HCT116 (cell line): Measurements from ENCODE around the gene TANGO6. TPM values are rescaled to one million over a fixed set of nuclear protein-coding genes. Genes with fewer than 3 reads are reported as not detected.

Experiments used
- ATAC-seq: fragments of 200-7000 bp; cut with Tn5 transposase; 2 replicates; pipeline ENCODE4 v1.9.1; 2020; ENCODE audit warnings: mild to moderate bottlenecking, moderate library complexity
- BruUV-seq: library from RNA; stranded (reverse); fragments of 400-500 nt; replicated peaks from 2 replicates; lab custom pipeline; 2021; lab: Mats Ljungman, UMichigan
- CTCF ChIA-PET: fragments of 300-600 bp; sonication (Branson Sonifier 250); formaldehyde crosslinking; loops from one replicate; lab custom pipeline; 2021; ENCODE audit warnings: antibody characterized with exemption; lab: Charles Lee
- POLR2A ChIA-PET: fragments of 300-600, 350-600 bp; sonication (Branson Sonifier 250); formaldehyde crosslinking; loops from one replicate; lab custom pipeline; 2021; ENCODE audit warnings: antibody characterized with exemption; lab: Charles Lee
- RAD21 ChIA-PET, 2 experiments: fragments of 300-600 bp; sonication (Branson Sonifier 250); formaldehyde crosslinking; loops; one replicate each; lab custom pipeline; 2023; ENCODE audit warnings: low total read pairs in 2 of 2; ENCODE audit not compliant: uncharacterized antibody in 2 of 2, unreplicated experiment in 2 of 2, low non-redundant PET in 1 of 2; lab: Charles Lee
- DNase-seq: peaks from one replicate; pipeline ENCODE4 v3.0.0-alpha.2; 2010; ENCODE audit warnings: low read depth, low spot score
- H2AFZ ChIP-seq: fragments of 200-600 bp; shearing (Covaris generic), sonication (generic); 2 replicates; pipeline ENCODE4 v1.6.1; 2017; ENCODE audit warnings: low read depth, mixed run types, mixed read lengths, antibody characterized with exemption, low read length; ENCODE audit not compliant: poor library complexity, severe bottlenecking
- H3K27ac ChIP-seq: 2 replicates; pipeline ENCODE4 v1.5.1; 2012; ENCODE audit warnings: low read depth, low read length
- H3K27me3 ChIP-seq: fragments of 200-600 bp; sonication (generic); 2 replicates; pipeline ENCODE4 v1.6.1; 2016; ENCODE audit warnings: mixed run types, low read length, mixed read lengths; ENCODE audit not compliant: insufficient read depth
- H3K36me3 ChIP-seq, 2 experiments: fragments of 200-500 bp in 1 of 2; fragments of 200-600 bp in 1 of 2; sonication (Bioruptor generic) in 1 of 2; sonication (generic) in 1 of 2; 2 replicates each; pipeline versions ENCODE4 v1.5.1 to v1.6.1; 2014 to 2016; ENCODE audit warnings: low read length in 2 of 2, inconsistent platforms in 1 of 2, mixed read lengths in 1 of 2, mixed run types in 1 of 2; ENCODE audit not compliant: insufficient read depth in 2 of 2, control insufficient read depth in 1 of 2
- H3K4me1 ChIP-seq, 2 experiments: fragments of 200-600 bp in 1 of 2; sonication (generic) in 1 of 2; 2 replicates each; pipeline versions ENCODE4 v1.5.1 to v1.6.1; 2012 to 2017; ENCODE audit warnings: low read length in 2 of 2, inconsistent platforms in 1 of 2, mild to moderate bottlenecking in 1 of 2, mixed read lengths in 1 of 2, mixed run types in 1 of 2, moderate library complexity in 1 of 2; ENCODE audit not compliant: insufficient read depth in 2 of 2, control insufficient read depth in 1 of 2
- H3K4me2 ChIP-seq: fragments of 200-600 bp; sonication (generic); 2 replicates; pipeline ENCODE4 v1.6.1; 2017; ENCODE audit warnings: mixed run types, low read length, mixed read lengths
- H3K4me3 ChIP-seq, 2 experiments: fragments of 200-600 bp in 1 of 2; sonication (generic) in 1 of 2; replicated peaks in 1 of 2; 2 replicates each; pipeline ENCODE4 v1.5.1; 2011 to 2016; ENCODE audit warnings: low read length in 2 of 2, control low read depth in 1 of 2, low read depth in 1 of 2, mild to moderate bottlenecking in 1 of 2, mixed read lengths in 1 of 2, mixed run types in 1 of 2
- H3K79me2 ChIP-seq: fragments of 200-600 bp; sonication (generic); 2 replicates; pipeline ENCODE4 v1.6.1; 2017; ENCODE audit warnings: mild to moderate bottlenecking, mixed run types, low read length, moderate library complexity, mixed read lengths; ENCODE audit not compliant: insufficient read depth
- H3K9ac ChIP-seq: fragments of 200-600 bp; sonication (generic); 2 replicates; pipeline ENCODE4 v1.6.1; 2016; ENCODE audit warnings: low read length, mixed read lengths
- H3K9me2 ChIP-seq: fragments of 200-600 bp; sonication (generic), shearing (Covaris generic); 2 replicates; pipeline ENCODE4 v1.6.1; 2017; ENCODE audit warnings: mixed run types, mild to moderate bottlenecking, moderate library complexity; ENCODE audit not compliant: insufficient read depth
- H3K9me3 ChIP-seq, 2 experiments: fragments of 200-500 bp in 1 of 2; fragments of 200-600 bp in 1 of 2; sonication (Bioruptor generic) in 1 of 2; sonication (generic) in 1 of 2; 2 replicates each; pipeline ENCODE4 v1.6.1; 2014 to 2017; ENCODE audit warnings: low read length in 2 of 2, mixed read lengths in 2 of 2, inconsistent platforms in 1 of 2, low read depth in 1 of 2, mild to moderate bottlenecking in 1 of 2, mixed run types in 1 of 2, moderate library complexity in 1 of 2; ENCODE audit not compliant: control insufficient read depth in 1 of 2, insufficient read depth in 1 of 2
- H4K20me1 ChIP-seq: fragments of 200-600 bp; sonication (generic), shearing (Covaris generic); 2 replicates; pipeline ENCODE4 v1.6.1; 2017; ENCODE audit warnings: mixed run types, mild to moderate bottlenecking, moderate library complexity; ENCODE audit not compliant: insufficient read depth
- ATF3 ChIP-seq: IDR thresholded peaks from 2 replicates; pipeline ENCODE4 v1.6.1; 2012
- CBX3 ChIP-seq: IDR thresholded peaks from 2 replicates; pipeline ENCODE4 v1.6.1; 2012; ENCODE audit warnings: low read depth
- CEBPB ChIP-seq: IDR thresholded peaks from 2 replicates; pipeline ENCODE4 v1.6.1; 2012; ENCODE audit warnings: low read depth
- ELF1 ChIP-seq: IDR thresholded peaks from 2 replicates; pipeline ENCODE4 v1.6.1; 2012; ENCODE audit warnings: low read depth, borderline replicate concordance
- EZH2phosphoT487 ChIP-seq: fragments of 200-600 bp; IDR thresholded peaks from 2 replicates; pipeline ENCODE4 v1.6.1; 2018; ENCODE audit warnings: antibody characterized with exemption, borderline replicate concordance
- FOSL1 ChIP-seq: IDR thresholded peaks from 2 replicates; pipeline ENCODE4 v1.6.1; 2012; ENCODE audit warnings: low read depth
- JUND ChIP-seq: IDR thresholded peaks from 2 replicates; pipeline ENCODE4 v1.6.1; 2012
- MAX ChIP-seq: IDR thresholded peaks from 2 replicates; pipeline ENCODE4 v1.6.1; 2012
- POLR2A ChIP-seq: IDR thresholded peaks from 2 replicates; pipeline ENCODE4 v1.7.0; 2011; ENCODE audit warnings: borderline replicate concordance; ENCODE audit not compliant: insufficient read depth, insufficient read length; ENCODE audit errors: extremely low read depth
- POLR2AphosphoS5 ChIP-seq: IDR thresholded peaks from 2 replicates; pipeline ENCODE4 v1.6.1; 2011; ENCODE audit warnings: mild to moderate bottlenecking, low read depth, low read length, moderate library complexity
- RAD21 ChIP-seq: IDR thresholded peaks from 2 replicates; pipeline ENCODE4 v1.6.1; 2012; ENCODE audit warnings: low read depth, mild to moderate bottlenecking
- SIN3A ChIP-seq: IDR thresholded peaks from 2 replicates; pipeline ENCODE4 v1.6.1; 2012; ENCODE audit warnings: low read depth
- SP1 ChIP-seq: IDR thresholded peaks from 2 replicates; pipeline ENCODE4 v1.6.1; 2012; ENCODE audit warnings: low read depth
- TCF7L2 ChIP-seq: IDR thresholded peaks from 2 replicates; pipeline ENCODE4 v1.7.0; 2011; ENCODE audit warnings: borderline replicate concordance, inconsistent platforms; ENCODE audit not compliant: insufficient read depth, insufficient read length; ENCODE audit errors: extremely low read depth
- YY1 ChIP-seq: IDR thresholded peaks from 2 replicates; pipeline ENCODE4 v1.6.1; 2011; ENCODE audit warnings: low read length, low read depth, moderate library complexity, mild to moderate bottlenecking; ENCODE audit not compliant: insufficient replicate concordance; ENCODE audit errors: extremely low read depth
- ZBTB33 ChIP-seq: IDR thresholded peaks from 2 replicates; pipeline ENCODE4 v1.6.1; 2011; ENCODE audit warnings: mild to moderate bottlenecking, low read length, moderate library complexity; ENCODE audit not compliant: insufficient replicate concordance; ENCODE audit errors: extremely low read depth
- ZFX ChIP-seq: fragments of 450-650 bp; IDR thresholded peaks from 2 replicates; pipeline ENCODE4 v1.6.1; 2017
- ZNF274 ChIP-seq: fragments of 200-500 bp; sonication (Bioruptor generic); IDR thresholded peaks from 2 replicates; pipeline ENCODE4 v1.6.1; 2014; ENCODE audit warnings: mild to moderate bottlenecking, low read depth, low read length, inconsistent platforms
- intact Hi-C: fragments of 100-400 bp; cut with micrococcal nuclease; formaldehyde crosslinking; loops from 2 replicates; pipeline ENCODE4 v1.10.0; 2022
- total RNA-seq: library from RNA; stranded (reverse); gene quantifications from one replicate; pipeline ENCODE4 v1.2.1, GENCODE V29; 2021; ENCODE audit not compliant: unreplicated experiment

The TANGO6 gene
- total RNA-seq, 1 experiment from 2014 or later: 16.4 TPM

- Histone ChIP-seq H3K27ac (no peak overlapping the region), H4K20me1 (no peaks in the 10 kb centered on the region), H3K9me2 (no peaks in the 10 kb centered on the region), H3K36me3 (no peaks in the 10 kb centered on the region), H3K4me2 (no peak overlapping the region), H3K27me3 (no peaks in the 10 kb centered on the region), H3K9ac (no peak overlapping the region), H3K79me2 (peaks cover 42% of the 10 kb centered on the region), H3K4me3 (no peak overlapping the region), H3K9me3 (no peaks in the 10 kb centered on the region), H3K4me1 (no peaks in the 10 kb centered on the region), H2AFZ (no peak overlapping the region)
- TF ChIP-seq ELF1 (no peak), RAD21 (no peak), SIN3A (no peak), FOSL1 (no peak), YY1 (no peak), JUND (no peak), CBX3 (no peak), ZFX (no peak), SP1 (no peak), TCF7L2 (no peak), MAX (no peak), ZNF274 (no peak), EZH2phosphoT487 (no peak)
- RAD21 ChIA-PET: no interaction called here
- ATAC-seq: no peak
- CTCF ChIA-PET: no interaction called here
- no TSS peak for BruUV-seq
- POLR2A ChIA-PET: interaction anchor here (0.7 kb wide), 1 partner anchor 478 kb away, joined by 3 read pairs; no protein-coding TSS in a partner anchor
- intact Hi-C loops: no loop called here
- DNase-seq: no peak
Measured at GRCh38 chr16:68850481-68850880, 7.2 kb downstream of the TANGO6 start.

- intact Hi-C loops: no loop called here
- POLR2A ChIA-PET: no interaction called here
- DNase-seq: no peak
- TF ChIP-seq SIN3A (no peak), ZBTB33 (no peak), CEBPB (no peak), ELF1 (no peak), ATF3 (no peak), POLR2AphosphoS5 (no peak), ZNF274 (no peak), MAX (no peak), POLR2A (no peak), RAD21 (no peak)
Measured at GRCh38 chr16:68851601-68852000, 8.3 kb downstream of the TANGO6 start.

More at GRCh38 chr16:68851601-68852000, 8.3 kb downstream of the TANGO6 start:
- no TSS peak for BruUV-seq
- Histone ChIP-seq H4K20me1 (no peaks in the 10 kb centered on the region), H2AFZ (no peak overlapping the region), H3K9ac (no peak overlapping the region), H3K9me3 (no peaks in the 10 kb centered on the region; a peak in 1 of 4 replicates), H3K27ac (no peak overlapping the region), H3K4me3 (no peak overlapping the region), H3K27me3 (no peaks in the 10 kb centered on the region), H3K36me3 (no peaks in the 10 kb centered on the region), H3K4me2 (no peak overlapping the region), H3K79me2 (peaks cover 44% of the 10 kb centered on the region), H3K4me1 (no peaks in the 10 kb centered on the region), H3K9me2 (no peaks in the 10 kb centered on the region)
- CTCF ChIA-PET: no interaction called here
- ATAC-seq: no peak
- RAD21 ChIA-PET: no interaction called here
